Astrocyte of the hippocampus (primary cell): ENCODE measurements around the gene STIM2.
A peak's percentile ranks its signal among the peaks of the same experiment; 100 is the strongest.
"Not testable (repeated sequence)": the region's sequence is repeated elsewhere in the genome, so short reads cannot be mapped to it uniquely, and the experiment has no call there.

Source experiments
- DNase-seq: peaks from one replicate; pipeline ENCODE4 v3.0.0; 2011; ENCODE audit warnings: low read depth, low spot score

The STIM2 gene

GRCh38 chr4:27001398-27002164 is 140.9 kb downstream of the STIM2 start:
- DNase-seq, result no peak

GRCh38 chr4:27003642-27004113 is 143.0 kb downstream of the STIM2 start:
- DNase-seq, result no peak

- DNase-seq, result peak; percentile 50
Observed at GRCh38 chr4:27005501-27005900, 144.9 kb downstream of the STIM2 start.

GRCh38 chr4:27005905-27006590 is 145.4 kb downstream of the STIM2 start:
- DNase-seq, result no peak

GRCh38 chr4:27006646-27007045 is 146.0 kb downstream of the STIM2 start:
- no peak for DNase-seq

GRCh38 chr4:27007507-27007906 is 146.9 kb downstream of the STIM2 start:
- DNase-seq, result no peak

GRCh38 chr4:27008679-27009078 is 148.0 kb downstream of the STIM2 start:
- no peak for DNase-seq

GRCh38 chr4:27009539-27009938 is 148.9 kb downstream of the STIM2 start:
- DNase-seq, result peak; percentile 20

GRCh38 chr4:27010334-27010940 is 149.8 kb downstream of the STIM2 start:
- DNase-seq, result peak; percentile 75

GRCh38 chr4:27011401-27011800 is 150.8 kb downstream of the STIM2 start:
- no peak for DNase-seq

GRCh38 chr4:27013012-27013411 is 152.4 kb downstream of the STIM2 start:
- no peak for DNase-seq

- DNase-seq, result peak; percentile 62
Observed at GRCh38 chr4:27016551-27016950, 155.9 kb downstream of the STIM2 start.

- DNase-seq, result no peak
Observed at GRCh38 chr4:27017623-27018022, 157.0 kb downstream of the STIM2 start.

GRCh38 chr4:27018076-27018475 is 157.4 kb downstream of the STIM2 start:
- DNase-seq, result no peak

GRCh38 chr4:27018910-27019309 is 158.3 kb downstream of the STIM2 start:
- no peak for DNase-seq

GRCh38 chr4:27019766-27020165 is 159.1 kb downstream of the STIM2 start:
- DNase-seq, result no peak

- DNase-seq, result no peak
Observed at GRCh38 chr4:27020203-27020602, 159.6 kb downstream of the STIM2 start.

- DNase-seq, result no peak
Observed at GRCh38 chr4:27020603-27021002, 160.0 kb downstream of the STIM2 start.

GRCh38 chr4:27022963-27023362 is 162.3 kb downstream of the STIM2 start:
- no peak for DNase-seq

- DNase-seq, result no peak
Observed at GRCh38 chr4:27023366-27023765, 162.7 kb downstream of the STIM2 start.

GRCh38 chr4:27024805-27025204 is 164.2 kb downstream of the STIM2 start:
- DNase-seq, result no peak

GRCh38 chr4:27027428-27027827 is 166.8 kb downstream of the STIM2 start:
- DNase-seq, result no peak

- not testable (repeated sequence) for DNase-seq
Observed at GRCh38 chr4:27035127-27035526, 174.5 kb downstream of the STIM2 start.
